Left ventricle myocardium inferior (tissue), 1 donor: ENCODE data around the gene HSPB9. TPM values are rescaled to one million over a fixed set of nuclear protein-coding genes. Genes with fewer than 3 reads are reported as not detected.

Source experiments
- DNase-seq: peaks from one replicate; pipeline ENCODE4 v3.0.0-alpha.2; 2020
- H3K27ac ChIP-seq: fragments of 200-600 bp; replicated peaks from 2 replicates; pipeline ENCODE4 v1.8.0; 2021
- H3K27me3 ChIP-seq: fragments of 200-600 bp; 2 replicates; pipeline ENCODE4 v1.8.0; 2021; ENCODE audit warnings: low read depth
- H3K36me3 ChIP-seq: fragments of 200-600 bp; 2 replicates; pipeline ENCODE4 v1.8.0; 2021
- H3K4me1 ChIP-seq: fragments of 200-600 bp; 2 replicates; pipeline ENCODE4 v1.8.0; 2021
- H3K4me3 ChIP-seq: fragments of 200-600 bp; 2 replicates; pipeline ENCODE4 v1.8.0; 2021; ENCODE audit warnings: mild to moderate bottlenecking, moderate library complexity
- H3K9me3 ChIP-seq: fragments of 200-600 bp; replicated peaks from 2 replicates; pipeline ENCODE4 v1.8.0; 2021
- CTCF ChIP-seq: fragments of 200-600 bp; IDR thresholded peaks from 2 replicates; pipeline ENCODE4 v1.8.0; 2021; ENCODE audit warnings: antibody characterized with exemption, mild to moderate bottlenecking, borderline replicate concordance
- intact Hi-C: fragments of 100-400 bp; cut with micrococcal nuclease; formaldehyde crosslinking; loops from one replicate; pipeline ENCODE4 v1.11.0; 2022
- total RNA-seq: library from RNA; stranded (reverse); fragmentation: NEBNext Ultra II Directional; extraction: Animal tissue kit (Norgen Biotek cat#: 25700); gene quantifications from one replicate; pipeline ENCODE4 v1.2.1, GENCODE V29; 2021
- donor health status: DM: no; HTN: yes; CAD: no; lungs with severe emphysema.

Gene HSPB9
- total RNA-seq, 1 donor from 2014 or later: not detected

- no peaks in the 10 kb centered on the region for H3K9me3 ChIP-seq
- peaks cover 59% of the 10 kb centered on the region for H3K36me3 ChIP-seq
- TF ChIP-seq CTCF: no peak
- H3K27ac ChIP-seq: no peak overlapping the region
- H3K27me3 ChIP-seq: no peaks in the 10 kb centered on the region
- H3K4me1 ChIP-seq: peaks cover 49% of the 10 kb centered on the region
- intact Hi-C loops: no loop called here
- H3K4me3 ChIP-seq: no peak overlapping the region
- no peak for DNase-seq
Observed at GRCh38 chr17:42125565-42125964, 3.0 kb downstream of the HSPB9 start.

GRCh38 chr17:42126836-42127235, 4.2 kb downstream of the HSPB9 start:
- Histone ChIP-seq H3K9me3 (no peaks in the 10 kb centered on the region), H3K4me1 (peaks cover 49% of the 10 kb centered on the region), H3K4me3 (no peak overlapping the region), H3K27me3 (no peaks in the 10 kb centered on the region), H3K36me3 (peaks cover 61% of the 10 kb centered on the region), H3K27ac (peak overlapping the region; percentile 17)
- DNase-seq: no peak
- intact Hi-C loops: no loop called here
- TF ChIP-seq CTCF: no peak

GRCh38 chr17:42127414-42127813, 4.8 kb downstream of the HSPB9 start:
- Histone ChIP-seq H3K36me3 (peaks cover 61% of the 10 kb centered on the region), H3K9me3 (no peaks in the 10 kb centered on the region), H3K4me1 (peaks cover 49% of the 10 kb centered on the region), H3K4me3 (no peak overlapping the region), H3K27me3 (no peaks in the 10 kb centered on the region), H3K27ac (peak overlapping the region; percentile 90)
- TF ChIP-seq CTCF: no peak
- intact Hi-C loops: no loop called here
- DNase-seq: no peak

- intact Hi-C loops: no loop called here
- Histone ChIP-seq H3K36me3 (peaks cover 61% of the 10 kb centered on the region), H3K27me3 (no peaks in the 10 kb centered on the region), H3K4me3 (no peak overlapping the region), H3K4me1 (peaks cover 64% of the 10 kb centered on the region), H3K9me3 (no peaks in the 10 kb centered on the region), H3K27ac (peak overlapping the region; percentile 90)
- peak; percentile 27 for TF ChIP-seq CTCF
- DNase-seq: peak; percentile 51
Observed at GRCh38 chr17:42129109-42129837, 6.7 kb downstream of the HSPB9 start.

GRCh38 chr17:42130310-42130936, 7.8 kb downstream of the HSPB9 start:
- no peak for TF ChIP-seq CTCF
- Histone ChIP-seq H3K27me3 (no peaks in the 10 kb centered on the region), H3K4me1 (peaks cover 76% of the 10 kb centered on the region), H3K27ac (peak overlapping the region; percentile 90), H3K36me3 (peaks cover 53% of the 10 kb centered on the region), H3K4me3 (no peak overlapping the region), H3K9me3 (no peaks in the 10 kb centered on the region)
- intact Hi-C loops: no loop called here
- no peak for DNase-seq
